HUES6 (cell line): ENCODE results near the gene ATG7.

Source experiments
- H3K27ac ChIP-seq: 2 replicates; pipeline ENCODE4 v1.7.0; 2013; ENCODE audit warnings: low read depth, mild to moderate bottlenecking, low read length, inconsistent platforms
- H3K27me3 ChIP-seq: 2 replicates; pipeline ENCODE4 v1.6.1; 2013; ENCODE audit warnings: low read length; ENCODE audit not compliant: control insufficient read depth, insufficient read depth
- H3K36me3 ChIP-seq: 2 replicates; pipeline ENCODE4 v1.6.1; 2013; ENCODE audit warnings: low read length; ENCODE audit not compliant: control insufficient read depth, insufficient read depth
- H3K4me1 ChIP-seq: 2 replicates; pipeline ENCODE4 v1.6.1; 2013; ENCODE audit warnings: low read length; ENCODE audit not compliant: control insufficient read depth, insufficient read depth
- H3K4me3 ChIP-seq: 2 replicates; pipeline ENCODE4 v1.5.1; 2013; ENCODE audit warnings: low read depth, low read length
- H3K9ac ChIP-seq: one replicate; pipeline ENCODE4 v1.6.1; 2013; ENCODE audit warnings: mild to moderate bottlenecking, low read length
- H3K9me3 ChIP-seq: 2 replicates; pipeline ENCODE4 v1.6.1; 2013; ENCODE audit warnings: low read depth, low read length; ENCODE audit not compliant: control insufficient read depth, insufficient read depth

ATG7 gene

GRCh38 chr3:11465744-11466616 is 193.8 kb downstream of the ATG7 start:
- no peaks in the 10 kb centered on the region for H3K27me3 ChIP-seq
- H3K36me3 ChIP-seq, result no peaks in the 10 kb centered on the region
- H3K4me1 ChIP-seq, result 0 out of 2 replicates have a peak, but pooled peaks cover 5% of the 10 kb centered on the region
- H3K9ac ChIP-seq, result no peak overlapping the region
- no peak overlapping the region for H3K27ac ChIP-seq
- H3K4me3 ChIP-seq, result no peak overlapping the region
- no peaks in the 10 kb centered on the region for H3K9me3 ChIP-seq

GRCh38 chr3:11467875-11468274 is 195.7 kb downstream of the ATG7 start:
- Histone ChIP-seq H3K9me3 (no peaks in the 10 kb centered on the region), H3K4me3 (no peak overlapping the region)

GRCh38 chr3:11470031-11470853 is 198.0 kb downstream of the ATG7 start:
- Histone ChIP-seq H3K9me3 (no peaks in the 10 kb centered on the region), H3K27ac (no peak overlapping the region), H3K4me3 (no peak overlapping the region), H3K9ac (no peak overlapping the region), H3K27me3 (no peaks in the 10 kb centered on the region), H3K4me1 (peaks cover 3% of the 10 kb centered on the region), H3K36me3 (no peaks in the 10 kb centered on the region)

More at GRCh38 chr3:11467875-11468274, 195.7 kb downstream of the ATG7 start:
- H3K27me3 ChIP-seq, result no peaks in the 10 kb centered on the region
- no peaks in the 10 kb centered on the region for H3K4me1 ChIP-seq
- H3K27ac ChIP-seq, result no peak overlapping the region
- H3K9ac ChIP-seq, result no peak overlapping the region
- H3K36me3 ChIP-seq, result no peaks in the 10 kb centered on the region

- Histone ChIP-seq H3K9ac (no peak overlapping the region), H3K27me3 (no peaks in the 10 kb centered on the region), H3K4me3 (no peak overlapping the region), H3K27ac (no peak overlapping the region), H3K4me1 (peaks cover 26% of the 10 kb centered on the region), H3K9me3 (no peaks in the 10 kb centered on the region), H3K36me3 (no peaks in the 10 kb centered on the region)
These were observed 203.1 kb downstream of the ATG7 start for GRCh38 chr3:11475324-11475723.

- H3K9me3 ChIP-seq, result no peaks in the 10 kb centered on the region
- H3K36me3 ChIP-seq, result no peaks in the 10 kb centered on the region
- no peak overlapping the region for H3K27ac ChIP-seq
- H3K4me1 ChIP-seq, result peaks cover 38% of the 10 kb centered on the region
- no peaks in the 10 kb centered on the region for H3K27me3 ChIP-seq
- no peak overlapping the region for H3K9ac ChIP-seq
- no peak overlapping the region for H3K4me3 ChIP-seq
These were observed 204.5 kb downstream of the ATG7 start for GRCh38 chr3:11476735-11477144.

GRCh38 chr3:11477407-11477911 is 205.3 kb downstream of the ATG7 start:
- Histone ChIP-seq H3K9me3 (no peaks in the 10 kb centered on the region), H3K4me1 (peaks cover 38% of the 10 kb centered on the region), H3K36me3 (no peaks in the 10 kb centered on the region), H3K4me3 (no peak overlapping the region), H3K9ac (no peak overlapping the region), H3K27ac (no peak overlapping the region), H3K27me3 (no peaks in the 10 kb centered on the region)

- Histone ChIP-seq H3K27ac (no peak overlapping the region), H3K36me3 (no peaks in the 10 kb centered on the region), H3K9ac (no peak overlapping the region), H3K4me3 (no peak overlapping the region), H3K9me3 (no peaks in the 10 kb centered on the region), H3K27me3 (no peaks in the 10 kb centered on the region), H3K4me1 (peaks cover 38% of the 10 kb centered on the region)
These were observed 206.0 kb downstream of the ATG7 start for GRCh38 chr3:11478167-11478566.

- no peaks in the 10 kb centered on the region for H3K9me3 ChIP-seq
- peaks cover 38% of the 10 kb centered on the region for H3K4me1 ChIP-seq
- H3K27me3 ChIP-seq, result no peaks in the 10 kb centered on the region
- no peak overlapping the region for H3K4me3 ChIP-seq
- no peaks in the 10 kb centered on the region for H3K36me3 ChIP-seq
- no peak overlapping the region for H3K27ac ChIP-seq
- H3K9ac ChIP-seq, result no peak overlapping the region
These were observed 207.0 kb downstream of the ATG7 start for GRCh38 chr3:11479221-11479620.

- Histone ChIP-seq H3K9ac (no peak overlapping the region), H3K27ac (no peak overlapping the region), H3K4me3 (no peak overlapping the region), H3K4me1 (peaks cover 30% of the 10 kb centered on the region), H3K27me3 (no peaks in the 10 kb centered on the region), H3K36me3 (no peaks in the 10 kb centered on the region), H3K9me3 (no peaks in the 10 kb centered on the region)
These were observed 208.6 kb downstream of the ATG7 start for GRCh38 chr3:11480663-11481298.

GRCh38 chr3:11481556-11481955 is 209.4 kb downstream of the ATG7 start:
- H3K9ac ChIP-seq, result no peak overlapping the region
- H3K4me1 ChIP-seq, result peaks cover 27% of the 10 kb centered on the region
- no peak overlapping the region for H3K4me3 ChIP-seq
- no peak overlapping the region for H3K27ac ChIP-seq
- no peaks in the 10 kb centered on the region for H3K27me3 ChIP-seq
- no peaks in the 10 kb centered on the region for H3K36me3 ChIP-seq
- H3K9me3 ChIP-seq, result no peaks in the 10 kb centered on the region
